K562 (cell line): Measurements from ENCODE around the gene RNLS. TPM values are rescaled to one million over a fixed set of nuclear protein-coding genes. Genes with fewer than 3 reads are reported as not detected.

Experiments
- ATAC-seq: fragments of 200-7000 bp; cut with Tn5 transposase; 3 replicates; pipeline ENCODE4 v1.9.1; 2020; ENCODE audit warnings: moderate library complexity
- BruUV-seq: library from RNA; stranded (reverse); fragments of 400-500 nt; replicated peaks from 2 replicates; lab custom pipeline; 2021; lab: Mats Ljungman, UMichigan
- CTCF ChIA-PET: fragments of 300-600 bp; formaldehyde crosslinking; extraction: SDS; loops from one replicate; lab custom pipeline; 2021; ENCODE audit warnings: low intra/inter-chr PET ratio; lab: Yijun Ruan, JAX
- POLR2A ChIA-PET: fragments of 300-600, 350-650 bp; sonication (Branson Sonifier 250); formaldehyde crosslinking; extraction: SDS; loops from one replicate; lab custom pipeline; 2021; ENCODE audit warnings: antibody characterized with exemption, inconsistent platforms; lab: Yijun Ruan, JAX
- DNase-seq, 4 experiments: peaks; one replicate each; pipeline versions ENCODE4 v3.0.0 to v3.0.0-alpha.2; 2011 to 2018; ENCODE audit warnings: low spot score in 3 of 4, mixed read lengths in 3 of 4; ENCODE audit errors: extremely low read depth in 1 of 4
- FAIRE-seq: peaks from 2 replicates; lab custom pipeline; 2011; peaks lifted over from hg19 to GRCh38; lab: Jason Lieb, UNC
- H2AFZ ChIP-seq: 2 replicates; pipeline ENCODE4 v1.6.0; 2011; ENCODE audit warnings: low read depth, low read length, control low read depth, inconsistent platforms
- H3K27ac ChIP-seq: fragments of 200-600 bp; 3 replicates; pipeline ENCODE4 v1.8.0; 2011; ENCODE audit warnings: low read depth, mild to moderate bottlenecking, control low read depth, inconsistent platforms, low read length, moderate library complexity, mixed read lengths; ENCODE audit errors: extremely low read depth
- H3K27me3 ChIP-seq, 2 experiments: fragments of 300-600 bp in 1 of 2; 2 replicates in 1 of 2; 3 replicates in 1 of 2; pipeline versions ENCODE4 v1.6.0 to v1.8.0; 2011; ENCODE audit warnings: inconsistent platforms in 2 of 2, low read length in 2 of 2, mild to moderate bottlenecking in 1 of 2, mixed read lengths in 1 of 2, moderate library complexity in 1 of 2; ENCODE audit not compliant: control insufficient read depth in 2 of 2, insufficient read depth in 2 of 2
- H3K36me3 ChIP-seq: fragments of 300-600 bp; 3 replicates; pipeline ENCODE4 v1.8.0; 2011; ENCODE audit warnings: mild to moderate bottlenecking, low read length, inconsistent platforms; ENCODE audit not compliant: control insufficient read depth, insufficient read depth
- H3K4me1 ChIP-seq, 2 experiments: fragments of 200-600 bp in 1 of 2; replicated peaks in 1 of 2; 2 replicates in 1 of 2; 3 replicates in 1 of 2; pipeline versions ENCODE4 v1.5.1 to v1.8.0; 2011; ENCODE audit warnings: inconsistent platforms in 2 of 2, low read length in 2 of 2, mild to moderate bottlenecking in 1 of 2, mixed read lengths in 1 of 2, moderate library complexity in 1 of 2; ENCODE audit not compliant: control insufficient read depth in 2 of 2, insufficient read depth in 2 of 2
- H3K4me2 ChIP-seq: 2 replicates; pipeline ENCODE4 v1.6.1; 2011; ENCODE audit warnings: low read length, control low read depth, inconsistent platforms, mixed read lengths; ENCODE audit not compliant: insufficient read depth
- H3K4me3 ChIP-seq: fragments of 200-600 bp; sonication (generic), shearing (Covaris generic); 2 replicates; pipeline ENCODE4 v1.5.1; 2016; ENCODE audit warnings: control low read depth, inconsistent platforms
- H3K79me2 ChIP-seq: fragments of 200-600 bp; 3 replicates; pipeline ENCODE4 v1.8.0; 2011; ENCODE audit warnings: low read length, inconsistent platforms; ENCODE audit not compliant: control insufficient read depth, insufficient read depth
- H3K9ac ChIP-seq, 2 experiments: 2 replicates each; pipeline versions ENCODE4 v1.6.0 to v1.6.1; 2011; ENCODE audit warnings: low read depth in 2 of 2, low read length in 2 of 2, control low read depth in 1 of 2, inconsistent platforms in 1 of 2, mild to moderate bottlenecking in 1 of 2, mixed read lengths in 1 of 2; ENCODE audit not compliant: insufficient read depth in 1 of 2
- H3K9me1 ChIP-seq: one replicate; pipeline ENCODE4 v1.6.0; 2011; ENCODE audit warnings: inconsistent platforms, mild to moderate bottlenecking, low read length, moderate library complexity; ENCODE audit not compliant: control insufficient read depth, insufficient read depth
- H3K9me3 ChIP-seq: replicated peaks from 2 replicates; pipeline ENCODE4 v1.5.1; 2011; ENCODE audit warnings: low read depth, low read length, inconsistent platforms; ENCODE audit not compliant: control insufficient read depth, insufficient read depth
- H4K20me1 ChIP-seq: replicated peaks from 2 replicates; pipeline ENCODE4 v1.6.1; 2011; ENCODE audit warnings: low read length, inconsistent platforms, mixed read lengths; ENCODE audit not compliant: control insufficient read depth, insufficient read depth
- HNRNPLL ChIP-seq: fragments of 200-400 bp; formaldehyde crosslinking; IDR thresholded peaks from 2 replicates; pipeline ENCODE4 v1.6.1; 2017; ENCODE audit warnings: low read length, low read depth, mild to moderate bottlenecking; ENCODE audit not compliant: poor library complexity, severe bottlenecking
- MTA1 ChIP-seq: fragments of 450-650 bp; IDR thresholded peaks from 2 replicates; pipeline ENCODE4 v1.6.1; 2017; ENCODE audit warnings: borderline replicate concordance
- NR2C1 ChIP-seq, 2 experiments: fragments of 450-650 bp; IDR thresholded peaks; 2 replicates each; pipeline ENCODE4 v1.6.1; 2017; ENCODE audit warnings: mild to moderate bottlenecking in 2 of 2, antibody characterized with exemption in 1 of 2, inconsistent platforms in 1 of 2, missing compliant biosample characterization in 1 of 2, missing genetic modification characterization in 1 of 2
- YY1 ChIP-seq, 3 experiments: IDR thresholded peaks; 2 replicates each; pipeline ENCODE4 v1.6.1; 2011; ENCODE audit warnings: low read length in 2 of 3, mild to moderate bottlenecking in 2 of 3, moderate library complexity in 2 of 3, borderline replicate concordance in 1 of 3, control low read depth in 1 of 3, low read depth in 1 of 3; ENCODE audit not compliant: insufficient read depth in 3 of 3, insufficient replicate concordance in 2 of 3, control insufficient read depth in 1 of 3, insufficient read length in 1 of 3; ENCODE audit errors: extremely low read depth in 1 of 3
- WGBS: fragments of 100-300 bp; shearing (Covaris generic); methylation state at CpG from one replicate; pipeline ENCODE4 v1.1.6; 2016; ENCODE audit warnings: low coverage, mixed read lengths; ENCODE audit not compliant: insufficient coverage; ENCODE audit errors: missing lambda C conversion rate; 5-methylcytosine and 5-hydroxymethylcytosine counted together
- in situ Hi-C: fragments of 300-500 bp; cut with MboI; formaldehyde crosslinking; loops from 4 replicates; pipeline ENCODE4 v1.15.0; 2018; ENCODE audit warnings: inconsistent platforms, mixed read lengths
- intact Hi-C: fragments of 100-400 bp; cut with micrococcal nuclease; formaldehyde crosslinking; loops from 2 replicates; pipeline ENCODE4 v1.14.2; 2022
- polyA plus RNA-seq, 8 experiments: library from polyadenylated mRNA; depleted of rRNA in 4 of 8; stranded (reverse) in 5 of 8; unstranded in 3 of 8; fragments of >200 nt; fragmentation: Nextera tagmentation in 2 of 8; fragmentation: Illumina TruSeq in 1 of 8; extraction: Ambion mirVana in 2 of 8; extraction: Trizol in 1 of 8; gene quantifications; 2 replicates each; pipeline versions ENCODE4 v1.2.1 to v1.2.3, GENCODE V29; 2011 to 2014; ENCODE audit warnings: inconsistent platforms in 1 of 8, missing spikeins in 1 of 8
- total RNA-seq, 7 experiments: library from RNA; depleted of rRNA in 6 of 7; stranded (reverse); fragments of >200 nt in 6 of 7; fragmentation: Illumina TruSeq in 2 of 7; extraction: Trizol in 2 of 7; gene quantifications; 2 replicates each; pipeline versions ENCODE4 v1.2.1 to v1.2.3, GENCODE V29; 2011 to 2021; ENCODE audit warnings: low replicate concordance in 1 of 7

The RNLS gene
- total and polyA plus RNA-seq, 9 of the 15 experiments (the other 6 are each of a cell fraction or from before 2014, with no cell fraction given), result 0.14 to 0.72 (median 0.41) TPM; not detected in 3

DNA sequence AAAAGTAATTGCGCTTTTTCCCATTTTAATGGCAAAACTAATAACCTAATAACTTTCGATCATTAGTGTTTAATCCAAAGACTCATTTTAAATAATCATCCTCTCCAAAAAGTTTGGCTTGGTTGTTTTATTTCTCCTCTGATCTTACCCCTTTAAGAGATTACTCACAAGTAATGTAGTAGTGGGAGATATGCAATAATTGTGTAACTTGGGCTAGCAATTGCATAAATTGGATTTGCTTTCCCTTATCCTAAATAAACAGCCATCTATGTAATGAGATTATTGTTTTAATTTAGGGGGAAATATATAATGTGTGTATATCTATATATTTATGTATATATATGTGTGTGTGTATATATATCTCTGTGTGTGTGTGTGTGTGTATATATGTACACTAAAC lies 82.5 kb downstream of the RNLS start (continued):
- TF ChIP-seq YY1 (IDR thresholded peaks at IDR 0.05; ENCODE audit: borderline replicate concordance in 1 of 3, control insufficient read depth in 1 of 3, extremely low read depth in 1 of 3, insufficient read depth in 3 of 3, insufficient read length in 1 of 3, insufficient replicate concordance in 2 of 3, low read depth in 1 of 3, low read length in 2 of 3), result no peak

- FAIRE-seq (no peak), DNase-seq (no peak), ATAC-seq (no peak)
- intact Hi-C loops, result no loop called here
- ChIA-PET CTCF (no interaction called here), POLR2A (interaction anchor here (0.7 kb wide), 1 partner anchor 1206 kb away, joined by 3 read pairs; no protein-coding TSS in a partner anchor)
- Histone ChIP-seq H3K9ac (no peak overlapping the region), H3K27me3 (no peaks in the 10 kb centered on the region), H3K4me2 (no peak overlapping the region), H3K9me1 (no peaks in the 10 kb centered on the region), H3K4me1 (no peaks in the 10 kb centered on the region), H3K4me3 (no peak overlapping the region), H2AFZ (no peak overlapping the region), H3K9me3 (no peaks in the 10 kb centered on the region), H3K27ac (no peak overlapping the region), H4K20me1 (no peaks in the 10 kb centered on the region), H3K36me3 (no peaks in the 10 kb centered on the region), H3K79me2 (no peaks in the 10 kb centered on the region)
- TF ChIP-seq MTA1 (no peak), HNRNPLL (no peak), NR2C1 (IDR thresholded peaks at IDR 0.05) (no peak), NR2C1 (tag; IDR thresholded peaks at IDR 0.05) (no peak)
- BruUV-seq, result no TSS peak
- in situ Hi-C loops, result no loop called here
- 0% methylated on average over 6 of the region's 6 CpGs for WGBS
Measured at GRCh38 chr10:88499569-88500470, 83.3 kb downstream of the RNLS start.
